ENCODE measurements around the gene TC2N.
A peak's percentile ranks its signal among the peaks of the same experiment; 100 is the strongest.
"Not testable (repeated sequence)": the region's sequence is repeated elsewhere in the genome, so short reads cannot be mapped to it uniquely, and the experiment has no call there.

The TC2N gene

GRCh38 chr14:91889477-91890211, 22.3 kb upstream of the TC2N start:
- no peak for DNase-seq (ENCODE audit: low read depth in 2 of 2)

DNA sequence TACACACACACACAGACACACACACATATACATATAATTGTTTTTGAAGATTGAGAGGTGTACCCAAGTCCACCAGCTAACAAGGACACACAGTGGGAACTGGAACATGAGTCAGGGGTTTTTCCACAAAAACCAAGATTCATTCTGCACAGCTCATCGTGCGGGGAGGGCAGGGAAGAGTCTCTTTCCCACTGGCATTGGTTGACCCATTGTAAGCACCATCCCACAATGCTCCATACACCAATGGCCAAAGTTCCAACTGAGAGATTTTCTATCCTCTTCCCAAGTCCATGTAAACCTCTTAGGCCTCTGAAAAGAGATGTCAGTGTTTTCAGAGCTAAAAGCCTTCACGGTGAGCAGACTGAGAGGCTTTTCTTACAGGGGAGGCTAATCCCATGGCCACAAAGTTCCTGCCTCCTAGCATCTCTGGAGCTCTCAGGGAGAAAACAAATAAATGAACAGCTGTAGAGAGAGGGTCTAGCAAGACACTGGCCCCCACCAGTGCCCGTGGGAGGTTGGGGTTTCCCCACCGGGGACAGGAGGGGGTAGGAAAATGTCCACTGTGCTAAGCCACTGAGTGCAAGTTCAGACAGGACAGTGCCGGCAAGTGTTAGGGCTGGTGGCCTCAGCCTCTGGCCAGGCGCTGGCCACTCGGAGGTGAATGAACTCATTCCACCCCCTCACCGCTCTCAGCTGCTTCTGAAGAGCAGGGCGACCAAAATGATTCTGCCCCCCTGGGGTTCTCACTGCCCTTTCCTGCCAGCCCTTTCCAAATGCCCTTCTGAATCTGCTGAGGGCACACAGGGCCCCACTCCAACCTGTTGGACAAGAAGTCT, 21.5 kb upstream of the TC2N start:
- no peak for DNase-seq (ENCODE audit: low read depth in 2 of 2)

- no peak for DNase-seq (ENCODE audit: low read depth in 2 of 2)
Observed at GRCh38 chr14:91886961-91887360, 19.6 kb upstream of the TC2N start.

GRCh38 chr14:91885839-91886238, 18.5 kb upstream of the TC2N start:
- DNase-seq (ENCODE audit: low read depth in 2 of 2), result no peak

DNA sequence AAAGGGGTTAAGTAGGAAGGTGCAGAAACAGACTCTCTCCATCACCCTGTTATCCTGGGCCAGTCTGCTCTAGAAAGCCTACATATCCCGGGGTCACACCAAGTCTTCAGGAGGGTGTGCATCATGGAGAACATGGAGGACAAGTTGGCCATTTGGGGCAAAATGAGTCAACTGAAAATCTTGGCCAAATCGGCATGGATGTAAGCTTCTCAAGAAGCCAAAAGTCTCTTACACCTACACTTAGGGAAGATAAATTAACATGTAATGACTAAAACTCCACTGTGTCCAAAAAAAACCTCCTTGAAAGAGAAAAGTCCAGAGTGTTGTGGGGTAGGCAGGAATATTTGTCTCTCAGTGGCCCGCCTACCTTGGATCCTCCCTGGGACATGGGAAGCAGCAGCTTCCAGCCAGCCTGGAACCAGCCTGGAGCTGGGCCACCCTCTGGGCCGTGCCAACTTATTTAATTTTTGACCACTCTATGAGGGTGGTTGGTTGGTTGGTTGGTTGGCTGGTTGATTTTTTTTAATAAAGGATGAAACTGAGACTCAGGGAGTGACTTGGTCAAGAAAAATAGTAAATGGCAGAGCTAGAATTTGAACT, 17.9 kb upstream of the TC2N start:
- DNase-seq (ENCODE audit: low read depth in 2 of 2), result no peak

DNA sequence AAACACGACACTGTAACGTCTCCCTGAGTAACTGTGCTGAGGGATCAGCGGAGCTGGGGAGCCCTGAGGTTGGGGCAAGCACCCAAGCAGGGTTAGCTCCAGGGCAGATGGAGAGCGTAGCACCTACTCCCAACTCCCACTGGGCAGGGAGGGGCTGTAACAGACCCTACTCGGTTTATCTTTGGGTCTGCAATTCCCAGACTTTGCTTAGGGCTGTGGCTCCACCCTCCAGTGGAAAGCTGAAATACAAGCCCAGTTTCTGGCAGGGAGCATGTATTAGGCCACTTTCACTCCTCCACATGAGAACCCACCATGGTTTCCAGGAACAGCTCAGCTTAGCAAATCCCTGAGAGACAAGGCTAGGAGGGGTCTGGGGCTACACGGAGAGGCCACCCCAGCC, 17.3 kb upstream of the TC2N start:
- DNase-seq (ENCODE audit: low read depth in 2 of 2), result no peak

GRCh38 chr14:91883753-91884152, 16.4 kb upstream of the TC2N start:
- no peak for DNase-seq (ENCODE audit: low read depth in 2 of 2)

DNA sequence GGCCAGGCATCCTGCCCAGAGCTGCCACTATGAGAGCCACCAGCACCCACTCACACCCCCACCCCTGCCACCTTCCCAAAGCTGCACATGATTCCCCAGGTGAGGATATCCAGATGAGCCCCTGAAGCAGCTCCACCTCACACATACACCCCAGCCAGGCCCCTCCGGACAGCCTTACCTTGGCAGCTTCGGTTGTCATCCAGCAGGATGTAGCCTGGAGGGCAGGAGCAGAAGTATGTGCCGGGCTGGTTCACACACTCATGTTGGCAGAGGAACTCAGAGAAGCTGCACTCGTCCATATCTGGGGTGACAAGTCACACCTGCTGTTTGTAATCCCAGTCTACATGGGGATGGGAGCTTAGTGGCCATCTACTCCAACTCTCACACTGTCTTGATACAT, 15.4 kb upstream of the TC2N start:
- no peak for DNase-seq (ENCODE audit: low read depth in 2 of 2)

DNA sequence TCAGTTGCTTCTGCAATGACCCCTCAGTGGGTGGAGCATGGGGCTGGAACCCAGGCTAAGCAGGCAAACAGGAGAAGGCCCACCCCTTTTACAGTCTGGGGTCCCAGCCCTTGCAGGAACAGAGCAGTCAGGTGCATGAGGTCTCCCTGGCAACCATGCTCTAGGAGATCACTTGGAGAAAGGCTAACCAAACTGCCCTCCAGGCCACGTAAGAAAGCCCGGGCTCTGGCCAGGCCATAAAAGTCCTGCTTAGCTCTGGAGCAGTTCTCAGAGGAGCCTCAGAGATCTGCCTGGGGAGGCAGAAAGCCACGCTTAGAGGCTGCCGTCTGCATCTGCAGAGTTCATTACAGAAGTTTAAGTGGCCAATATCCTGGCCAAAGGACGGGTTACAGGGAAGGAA, 15.0 kb upstream of the TC2N start:
- DNase-seq (ENCODE audit: low read depth in 2 of 2), result no peak

DNA sequence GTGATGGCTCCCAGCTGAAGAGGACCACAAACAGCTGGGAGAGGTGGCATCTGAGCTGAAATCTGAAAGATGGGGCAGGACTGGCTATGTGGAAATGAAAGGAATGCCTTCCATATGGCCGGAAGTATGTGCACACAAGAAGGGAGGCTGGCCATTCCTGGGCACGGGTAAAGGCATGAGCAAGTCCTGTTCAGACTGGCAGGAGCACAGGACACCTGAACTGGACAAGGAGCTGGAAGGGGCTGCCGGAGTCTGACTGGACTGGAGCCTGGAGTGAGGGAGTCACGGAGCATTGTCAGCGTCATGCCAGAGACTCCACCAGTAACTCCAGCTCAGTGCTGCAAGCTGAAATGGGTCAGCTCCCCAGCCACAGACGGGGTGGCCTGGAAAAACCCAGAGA, 11.9 kb upstream of the TC2N start:
- no peak for DNase-seq (ENCODE audit: low read depth in 2 of 2)

- DNase-seq (ENCODE audit: low read depth in 2 of 2), result no peak
Observed at GRCh38 chr14:91878274-91878673, 10.9 kb upstream of the TC2N start.

GRCh38 chr14:91877376-91877915, 10.1 kb upstream of the TC2N start:
- DNase-seq (ENCODE audit: low read depth in 2 of 2), result no peak

DNA sequence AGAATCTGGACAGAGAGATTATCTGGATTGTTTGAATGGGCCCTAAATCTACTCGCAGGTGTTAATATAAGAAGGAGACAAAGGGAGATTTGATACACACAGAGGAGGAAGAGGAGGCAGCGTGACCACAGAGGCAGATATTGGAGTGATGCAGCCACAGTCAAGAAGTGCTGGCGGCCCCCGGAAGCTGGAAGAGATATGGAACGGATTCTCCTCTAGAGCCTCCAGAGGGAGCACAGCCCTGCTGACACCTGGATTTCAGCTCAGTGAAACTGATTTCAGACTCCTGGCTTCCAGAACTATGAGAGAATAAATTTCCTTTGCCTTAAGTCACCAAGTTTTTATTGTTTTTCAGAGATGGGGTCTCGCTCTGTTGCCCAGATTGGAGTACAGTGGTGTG, 9.2 kb upstream of the TC2N start:
- no peak for DNase-seq (ENCODE audit: low read depth in 2 of 2)

DNA sequence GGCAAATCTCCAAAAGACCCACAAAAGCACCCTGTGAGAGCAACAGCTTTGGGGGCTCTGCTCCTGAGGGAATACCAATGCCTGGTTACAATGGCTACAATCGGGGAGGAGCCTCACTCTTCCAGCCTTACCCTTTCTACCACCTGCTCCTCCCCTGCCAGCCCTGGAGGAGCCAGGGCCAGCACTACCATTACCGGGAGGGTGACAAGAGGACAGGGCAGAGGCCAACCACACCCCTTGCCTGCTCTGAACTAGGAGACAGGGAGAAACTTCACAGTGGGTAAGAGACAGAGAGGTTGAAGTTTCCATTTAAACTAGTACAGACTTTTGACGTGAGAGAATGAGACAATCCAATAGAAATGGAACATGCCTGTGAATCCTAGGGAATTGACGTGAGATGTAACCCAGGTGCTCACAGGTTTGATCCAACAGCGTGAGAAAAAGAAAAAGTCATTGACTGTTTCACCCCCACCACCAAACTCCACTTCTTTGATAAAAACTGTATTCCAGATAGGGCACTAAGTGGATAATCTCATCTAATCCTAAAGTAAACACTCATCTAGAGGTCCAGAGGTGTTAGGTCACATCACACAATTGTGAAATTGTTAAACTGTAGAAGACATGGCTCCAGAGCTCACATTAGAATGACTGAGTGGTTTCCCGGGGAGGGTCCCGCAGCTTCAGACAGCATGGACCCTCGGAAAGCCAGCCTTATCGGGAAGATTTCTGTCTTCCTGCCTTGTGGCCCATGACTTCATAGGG, 8.4 kb upstream of the TC2N start:
- no peak for DNase-seq (ENCODE audit: low read depth in 2 of 2)

DNA sequence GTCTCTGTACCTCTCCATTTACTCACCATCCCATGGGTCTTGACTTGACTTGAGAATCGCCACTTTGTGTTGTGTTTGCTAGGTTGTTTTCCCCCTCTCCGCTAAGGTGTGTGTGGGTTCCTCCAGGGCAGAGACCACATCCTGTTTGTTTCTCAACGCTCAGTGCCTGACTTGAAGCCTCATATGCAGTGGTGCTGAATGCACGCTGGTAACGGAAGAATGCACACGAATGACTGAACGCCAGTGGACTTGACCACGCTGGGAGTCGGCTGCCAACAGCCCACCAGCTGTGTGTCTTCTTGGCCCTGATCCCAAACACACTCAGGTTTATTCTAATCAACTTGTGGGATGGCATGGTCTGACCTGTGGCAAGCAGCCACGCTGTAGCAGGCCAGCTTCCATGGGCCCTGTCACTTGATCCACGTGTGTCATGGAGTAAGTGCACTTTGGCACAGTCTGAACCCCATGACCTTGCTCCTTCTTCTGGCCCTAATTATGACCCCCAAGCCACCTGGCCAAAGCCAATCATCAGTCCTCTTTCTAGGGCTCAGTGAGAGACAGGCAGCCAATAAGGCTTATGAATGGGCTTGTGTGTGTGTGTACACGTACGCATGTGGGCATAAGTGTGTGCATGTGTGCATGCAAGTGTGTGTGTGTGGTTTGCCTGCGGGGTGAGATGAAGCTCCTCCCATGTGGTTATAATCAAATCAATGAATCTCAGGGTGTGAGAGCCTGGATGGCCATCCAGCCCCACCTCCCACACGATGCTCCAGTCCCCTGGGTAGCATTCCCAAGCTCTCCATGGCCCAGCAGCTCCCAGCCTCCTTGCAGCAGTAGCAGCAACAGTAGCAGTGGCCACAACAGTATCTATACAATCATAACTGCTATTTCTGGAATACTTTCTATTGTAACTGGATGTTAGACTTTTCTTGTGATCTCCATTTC, 6.4 kb upstream of the TC2N start:
- no peak for DNase-seq (ENCODE audit: low read depth in 2 of 2)

GRCh38 chr14:91872517-91873470, 5.5 kb upstream of the TC2N start:
- peak; percentile 9 to 17 for DNase-seq (ENCODE audit: low read depth in 2 of 2)

GRCh38 chr14:91872011-91872501, 4.7 kb upstream of the TC2N start:
- no peak for DNase-seq (ENCODE audit: low read depth in 2 of 2)

DNA sequence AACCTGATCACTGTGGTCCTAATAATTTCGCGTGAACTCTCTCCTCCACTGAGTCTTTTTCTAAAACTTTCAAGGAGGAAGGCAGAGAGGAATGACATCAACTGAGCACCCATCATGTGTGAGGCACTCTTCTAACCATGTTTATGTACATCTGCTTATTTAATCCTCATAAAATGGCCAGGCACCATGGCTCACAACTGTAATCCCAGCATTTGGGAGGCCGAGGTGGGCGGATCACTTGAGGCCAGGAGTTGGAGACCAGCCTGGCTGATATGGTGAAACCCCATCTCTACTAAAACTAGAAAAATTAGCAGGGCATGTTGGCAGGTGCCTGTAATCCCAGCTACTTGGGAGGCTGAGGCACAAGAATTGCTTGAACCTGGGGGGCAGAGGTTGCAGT, 4.1 kb upstream of the TC2N start:
- not testable (repeated sequence) for DNase-seq (ENCODE audit: low read depth in 2 of 2)

DNA sequence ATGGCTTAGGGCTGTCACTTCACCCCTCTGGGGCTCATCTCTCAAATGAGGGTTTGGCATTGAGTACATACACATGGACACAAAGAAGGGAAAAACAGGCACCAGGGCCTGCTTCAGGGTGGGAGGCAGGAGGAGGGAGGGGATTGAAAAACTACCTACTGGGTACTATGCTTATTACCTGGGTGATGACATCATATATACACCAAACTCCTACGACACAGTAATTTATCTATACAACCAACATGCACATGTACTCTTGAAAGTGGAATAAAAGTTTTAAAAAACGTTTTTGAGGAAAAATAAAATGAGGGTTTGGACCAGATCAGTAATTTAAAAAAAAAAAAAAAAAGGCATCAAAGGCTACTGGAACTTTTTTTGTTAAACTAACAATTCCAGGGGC, 3.6 kb upstream of the TC2N start:
- no peak for DNase-seq (ENCODE audit: low read depth in 2 of 2)

Data from fibroblast of skin of left biceps (primary cell).